AG09319 (cell line): ENCODE data around the gene RPP30.

Experiments used
- DNase-seq: peaks from one replicate; pipeline ENCODE4 v3.0.0-alpha.2; 2010; ENCODE audit warnings: low read depth; ENCODE audit errors: extremely low read depth
- CTCF ChIP-seq: IDR thresholded peaks from 2 replicates; pipeline ENCODE4 v1.5.1; 2011; ENCODE audit warnings: low read depth, mild to moderate bottlenecking, inconsistent platforms, low read length, moderate library complexity

RPP30 gene

GRCh38 chr10:90871766-90872647 is at the start of gene RPP30:
TSS of gene RPP30 (plus strand) at chr10:90871974. CDS start at chr10:90871987, 13 bp downstream.
- TF ChIP-seq CTCF: no peak
- no peak for DNase-seq

GRCh38 chr10:90822508-90822907 is 49.3 kb upstream of the RPP30 start:
- DNase-seq: no peak

GRCh38 chr10:90832111-90832510 is 39.7 kb upstream of the RPP30 start:
- TF ChIP-seq CTCF: no peak
- DNase-seq: no peak

More at GRCh38 chr10:90822508-90822907, 49.3 kb upstream of the RPP30 start:
- TF ChIP-seq CTCF: no peak

- no peak for TF ChIP-seq CTCF
- no peak for DNase-seq
Observed at GRCh38 chr10:90834326-90834725, 37.4 kb upstream of the RPP30 start.

GRCh38 chr10:90837486-90837885 is 34.3 kb upstream of the RPP30 start:
- no peak for DNase-seq
- TF ChIP-seq CTCF: no peak

GRCh38 chr10:90842725-90843124 is 29.0 kb upstream of the RPP30 start:
- TF ChIP-seq CTCF: no peak
- no peak for DNase-seq

- no peak for DNase-seq
- no peak for TF ChIP-seq CTCF
Observed at GRCh38 chr10:90845726-90846125, 26.0 kb upstream of the RPP30 start.
